Loucy (cell line): ENCODE results near the gene LOXHD1.

Experiments used
- H2AFZ ChIP-seq: fragments of 200-600 bp; sonication (generic); 2 replicates; pipeline ENCODE4 v1.6.0; 2016; ENCODE audit warnings: antibody characterized with exemption, mild to moderate bottlenecking, low read length, moderate library complexity
- H3F3A ChIP-seq: fragments of 200-600 bp; 2 replicates; pipeline ENCODE4 v1.6.0; 2016; ENCODE audit warnings: antibody characterized with exemption, low read depth, mild to moderate bottlenecking
- H3K27me3 ChIP-seq: fragments of 200-600 bp; sonication (generic); 2 replicates; pipeline ENCODE4 v1.6.1; 2014; ENCODE audit warnings: low read length, mild to moderate bottlenecking; ENCODE audit not compliant: insufficient read depth, poor library complexity, severe bottlenecking
- H3K36me3 ChIP-seq: fragments of 200-600 bp; sonication (generic); 2 replicates; pipeline ENCODE4 v1.6.1; 2016; ENCODE audit warnings: low read length; ENCODE audit not compliant: insufficient read depth
- H3K4me1 ChIP-seq: fragments of 200-600 bp; sonication (generic); 2 replicates; pipeline ENCODE4 v1.5.1; 2014; ENCODE audit warnings: low read length, mild to moderate bottlenecking; ENCODE audit not compliant: insufficient read depth, poor library complexity, severe bottlenecking
- H3K4me2 ChIP-seq: fragments of 200-600 bp; sonication (generic); 2 replicates; pipeline ENCODE4 v1.6.0; 2014; ENCODE audit warnings: antibody characterized with exemption, low read length, low read depth, mild to moderate bottlenecking; ENCODE audit not compliant: poor library complexity, severe bottlenecking
- H3K4me3 ChIP-seq: fragments of 200-600 bp; sonication (generic); 2 replicates; pipeline ENCODE4 v1.5.1; 2014; ENCODE audit warnings: low read length, mild to moderate bottlenecking, mixed read lengths; ENCODE audit not compliant: poor library complexity, severe bottlenecking
- H3K79me2 ChIP-seq: fragments of 200-600 bp; sonication (generic); 2 replicates; pipeline ENCODE4 v1.6.1; 2014; ENCODE audit warnings: low read length; ENCODE audit not compliant: insufficient read depth
- H3K9ac ChIP-seq: fragments of 200-600 bp; sonication (generic); 2 replicates; pipeline ENCODE4 v1.6.0; 2014; ENCODE audit warnings: mild to moderate bottlenecking, low read depth, low read length, moderate library complexity; ENCODE audit not compliant: poor library complexity, severe bottlenecking
- H3K9me2 ChIP-seq: fragments of 200-600 bp; sonication (generic); replicated peaks from 2 replicates; pipeline ENCODE4 v1.6.1; 2016; ENCODE audit warnings: low read depth, low read length, mixed read lengths
- H3K9me3 ChIP-seq: fragments of 200-600 bp; sonication (generic); 2 replicates; pipeline ENCODE4 v1.6.1; 2014; ENCODE audit warnings: mild to moderate bottlenecking, antibody characterized with exemption, low read length, low read depth; ENCODE audit not compliant: insufficient read depth
- H4K20me1 ChIP-seq: fragments of 200-600 bp; sonication (generic); 2 replicates; pipeline ENCODE4 v1.6.0; 2014; ENCODE audit warnings: antibody characterized with exemption, low read length, mild to moderate bottlenecking; ENCODE audit not compliant: insufficient read depth, poor library complexity, severe bottlenecking
- EZH2phosphoT487 ChIP-seq: fragments of 200-600 bp; IDR thresholded peaks from 2 replicates; pipeline ENCODE4 v1.6.1; 2018; ENCODE audit warnings: antibody characterized with exemption, mild to moderate bottlenecking, moderate library complexity, borderline replicate concordance
- TF ChIP-seq, protein P1 (sequence below): fragments of 200-600 bp; sonication (generic); conservative IDR thresholded peaks from 2 replicates; pipeline ENCODE4 v1.5.1; 2014; ENCODE audit warnings: mild to moderate bottlenecking, antibody characterized with exemption, low read length

The LOXHD1 gene

DNA sequence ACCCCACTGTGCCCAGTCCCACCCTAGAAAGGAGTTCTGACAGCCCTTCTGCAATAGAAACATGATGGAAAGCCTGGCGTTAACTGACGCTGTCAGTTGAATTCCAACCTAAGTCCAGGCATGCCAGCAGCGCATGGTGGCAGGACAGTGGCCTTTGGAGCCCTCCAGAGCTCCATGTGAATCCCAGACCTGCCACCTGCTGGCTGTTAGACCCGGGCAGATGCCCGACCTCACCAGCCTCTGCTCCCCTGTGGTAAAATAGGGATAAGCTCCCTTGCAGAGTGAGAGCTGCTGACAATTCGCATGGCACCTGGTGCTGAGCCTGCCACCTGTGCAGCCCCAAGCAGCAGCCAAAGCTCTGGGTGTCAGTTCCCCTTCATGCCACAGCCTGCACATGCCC lies 138.6 kb downstream of the LOXHD1 start:
- TF ChIP-seq, protein P1, sequence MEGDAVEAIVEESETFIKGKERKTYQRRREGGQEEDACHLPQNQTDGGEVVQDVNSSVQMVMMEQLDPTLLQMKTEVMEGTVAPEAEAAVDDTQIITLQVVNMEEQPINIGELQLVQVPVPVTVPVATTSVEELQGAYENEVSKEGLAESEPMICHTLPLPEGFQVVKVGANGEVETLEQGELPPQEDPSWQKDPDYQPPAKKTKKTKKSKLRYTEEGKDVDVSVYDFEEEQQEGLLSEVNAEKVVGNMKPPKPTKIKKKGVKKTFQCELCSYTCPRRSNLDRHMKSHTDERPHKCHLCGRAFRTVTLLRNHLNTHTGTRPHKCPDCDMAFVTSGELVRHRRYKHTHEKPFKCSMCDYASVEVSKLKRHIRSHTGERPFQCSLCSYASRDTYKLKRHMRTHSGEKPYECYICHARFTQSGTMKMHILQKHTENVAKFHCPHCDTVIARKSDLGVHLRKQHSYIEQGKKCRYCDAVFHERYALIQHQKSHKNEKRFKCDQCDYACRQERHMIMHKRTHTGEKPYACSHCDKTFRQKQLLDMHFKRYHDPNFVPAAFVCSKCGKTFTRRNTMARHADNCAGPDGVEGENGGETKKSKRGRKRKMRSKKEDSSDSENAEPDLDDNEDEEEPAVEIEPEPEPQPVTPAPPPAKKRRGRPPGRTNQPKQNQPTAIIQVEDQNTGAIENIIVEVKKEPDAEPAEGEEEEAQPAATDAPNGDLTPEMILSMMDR = no peak
- TF ChIP-seq EZH2phosphoT487 = no peak
- no peaks in the 10 kb centered on the region for H3K27me3 ChIP-seq
- no peaks in the 10 kb centered on the region for H4K20me1 ChIP-seq
- no peaks in the 10 kb centered on the region for H3K9me2 ChIP-seq
- no peak overlapping the region for H3K4me3 ChIP-seq
- no peak overlapping the region for H2AFZ ChIP-seq
- no peaks in the 10 kb centered on the region for H3K4me1 ChIP-seq
- H3K9me3 ChIP-seq = no peaks in the 10 kb centered on the region
- no peak overlapping the region for H3K4me2 ChIP-seq
- H3K9ac ChIP-seq = no peak overlapping the region
- H3K79me2 ChIP-seq = no peaks in the 10 kb centered on the region
- no peaks in the 10 kb centered on the region for H3F3A ChIP-seq
- no peaks in the 10 kb centered on the region for H3K36me3 ChIP-seq

DNA sequence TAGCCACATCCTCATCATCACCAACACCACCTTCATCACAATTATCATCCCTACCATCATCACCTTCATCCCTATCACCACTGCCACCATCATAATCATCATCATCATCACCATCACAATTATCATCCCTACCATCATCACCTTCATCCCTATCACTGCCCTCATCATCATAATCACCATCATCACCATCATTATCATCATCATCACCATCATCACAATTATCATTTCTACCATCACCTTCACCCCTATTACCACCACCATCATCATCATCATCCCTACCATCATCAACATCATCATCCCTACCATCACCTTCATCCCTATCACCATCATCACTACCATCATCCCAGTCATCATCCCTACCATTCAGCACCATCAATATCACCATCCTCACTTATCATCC lies 140.5 kb downstream of the LOXHD1 start:
- H3K79me2 ChIP-seq = no peaks in the 10 kb centered on the region
- no peaks in the 10 kb centered on the region for H3K9me3 ChIP-seq
- TF ChIP-seq, protein P1 = no peak
- no peak for TF ChIP-seq EZH2phosphoT487

DNA sequence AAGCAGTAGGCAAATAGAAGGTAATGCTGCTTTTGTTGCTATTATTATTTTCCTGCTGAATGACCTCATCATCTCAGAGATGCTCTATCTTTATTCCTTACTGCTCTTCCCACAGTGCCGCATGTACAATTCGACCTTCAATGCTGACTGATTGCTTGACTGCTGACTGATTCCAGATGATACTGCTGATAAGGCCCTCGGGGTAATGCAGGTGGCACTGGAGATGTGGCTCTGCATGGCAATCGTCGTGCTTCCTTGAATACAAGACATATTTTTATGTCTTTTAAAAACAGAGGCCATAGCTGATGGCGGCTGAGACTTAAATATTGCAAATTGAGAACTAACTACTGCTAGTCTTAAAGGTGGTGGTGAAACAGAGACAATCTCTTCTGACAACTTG lies 146.6 kb downstream of the LOXHD1 start:
- Histone ChIP-seq H3K9ac (no peak overlapping the region), H3K4me3 (no peak overlapping the region), H3K9me3 (no peaks in the 10 kb centered on the region), H3K27me3 (no peaks in the 10 kb centered on the region), H3K4me1 (no peaks in the 10 kb centered on the region), H3F3A (no peaks in the 10 kb centered on the region), H3K4me2 (no peak overlapping the region), H2AFZ (no peak overlapping the region), H4K20me1 (no peaks in the 10 kb centered on the region), H3K79me2 (no peaks in the 10 kb centered on the region), H3K36me3 (no peaks in the 10 kb centered on the region), H3K9me2 (no peaks in the 10 kb centered on the region)
- TF ChIP-seq, protein P1 = no peak
- no peak for TF ChIP-seq EZH2phosphoT487

More for the DNA sequence above, 140.5 kb downstream of the LOXHD1 start:
- H4K20me1 ChIP-seq = no peaks in the 10 kb centered on the region
- no peak overlapping the region for H3K4me2 ChIP-seq
- no peaks in the 10 kb centered on the region for H3K4me1 ChIP-seq
- no peak overlapping the region for H3K4me3 ChIP-seq
- no peak overlapping the region for H3K9ac ChIP-seq
- no peaks in the 10 kb centered on the region for H3K36me3 ChIP-seq
- H2AFZ ChIP-seq = no peak overlapping the region
- no peaks in the 10 kb centered on the region for H3K27me3 ChIP-seq
- no peaks in the 10 kb centered on the region for H3K9me2 ChIP-seq
- no peaks in the 10 kb centered on the region for H3F3A ChIP-seq
